GM06990 (cell line): Measurements from ENCODE around the gene C21orf91.
"Not testable (repeated sequence)": the region's sequence is repeated elsewhere in the genome, so short reads cannot be mapped to it uniquely, and the experiment has no call there.

Experiments
- DNase-seq: peaks from one replicate; pipeline ENCODE4 v3.0.0-alpha.2; 2011; ENCODE audit not compliant: insufficient read length; ENCODE audit errors: extremely low read depth
- H3K27me3 ChIP-seq: replicated peaks from 2 replicates; pipeline ENCODE4 v1.6.0; 2011; ENCODE audit warnings: low read length; ENCODE audit not compliant: control insufficient read depth, insufficient read depth
- H3K36me3 ChIP-seq: 2 replicates; pipeline ENCODE4 v1.5.1; 2011; ENCODE audit warnings: low read length; ENCODE audit not compliant: control insufficient read depth, insufficient read depth
- H3K4me3 ChIP-seq: replicated peaks from 2 replicates; pipeline ENCODE4 v1.5.1; 2011; ENCODE audit warnings: low read depth, mild to moderate bottlenecking, control low read depth, low read length
- CTCF ChIP-seq: IDR thresholded peaks from 2 replicates; pipeline ENCODE4 v1.5.1; 2011; ENCODE audit warnings: low read length, control low read depth, mild to moderate bottlenecking, inconsistent platforms; ENCODE audit not compliant: insufficient read depth, poor library complexity, severe bottlenecking

Gene C21orf91

DNA sequence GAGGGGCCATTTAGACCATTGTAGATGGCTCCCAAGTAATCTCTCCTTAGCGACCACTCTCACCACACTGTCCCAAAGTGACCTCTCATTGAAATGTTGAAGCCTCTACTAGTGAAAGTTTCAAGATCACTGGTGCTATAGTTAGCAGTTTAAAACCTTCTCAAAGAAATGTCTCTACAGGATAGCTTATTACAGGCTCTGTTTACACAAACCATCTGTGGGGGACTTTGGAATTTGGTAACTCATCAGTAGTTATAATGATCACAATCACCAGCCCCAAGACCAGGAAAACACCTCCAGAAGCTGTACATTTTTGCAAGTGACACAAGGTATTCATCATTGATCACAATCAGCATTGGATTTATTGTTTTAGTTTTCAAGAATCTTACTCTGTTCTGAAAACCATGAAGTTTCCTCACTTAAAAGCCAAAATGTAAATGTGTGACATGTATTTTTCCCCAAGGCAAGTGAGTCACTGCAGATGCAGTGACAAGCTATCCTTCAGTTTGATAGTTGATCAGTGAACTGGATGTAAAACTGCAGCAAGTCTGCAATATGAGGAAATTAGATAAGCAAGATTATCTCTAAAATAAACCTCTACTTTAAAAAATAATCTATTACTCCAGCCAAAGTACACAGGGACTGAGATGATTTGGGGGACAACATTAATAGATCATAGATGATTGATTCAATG is 41.9 kb downstream of the C21orf91 start:
- no peaks in the 10 kb centered on the region for H3K36me3 ChIP-seq
- no peaks in the 10 kb centered on the region for H3K27me3 ChIP-seq
- no peak overlapping the region for H3K4me3 ChIP-seq
- no peak for TF ChIP-seq CTCF
- DNase-seq, result no peak

DNA sequence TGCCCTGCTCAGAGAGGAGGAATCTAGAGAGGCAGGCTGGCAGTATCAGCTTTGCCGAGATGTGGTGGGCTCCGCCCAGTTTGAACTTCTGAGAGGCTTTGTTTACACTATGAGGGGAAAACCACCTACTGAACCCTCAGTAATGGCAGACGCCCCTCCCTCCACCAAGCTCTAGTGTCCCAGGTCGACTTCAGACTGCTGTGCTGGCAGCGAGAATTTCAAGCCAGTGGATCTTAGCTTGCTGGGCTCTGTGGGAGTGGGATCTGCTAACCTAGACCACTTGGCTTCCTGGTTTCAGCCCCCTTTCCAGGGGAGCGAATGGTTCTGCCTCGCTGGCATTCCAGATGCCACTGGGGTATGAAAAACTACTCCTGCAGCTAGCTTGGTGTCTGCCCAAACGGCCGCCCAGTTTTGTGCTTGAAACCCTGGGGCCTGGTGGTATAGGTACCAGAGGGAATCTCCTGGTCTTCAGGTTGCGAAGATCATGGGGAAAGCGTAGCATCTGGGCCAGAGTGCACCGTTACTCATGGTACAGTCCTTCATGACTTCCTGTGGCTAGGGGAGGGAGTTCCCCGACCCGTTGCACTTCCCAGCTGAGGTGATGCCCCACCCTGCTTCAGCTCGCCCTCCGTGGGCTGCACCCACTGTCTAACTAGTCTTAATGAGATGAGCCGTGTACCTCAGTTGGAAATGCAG is 43.6 kb downstream of the C21orf91 start:
- DNase-seq, result peak; percentile 76
- TF ChIP-seq CTCF, result no peak
- Histone ChIP-seq H3K4me3 (peak overlapping the region; percentile 38), H3K36me3 (no peaks in the 10 kb centered on the region), H3K27me3 (no peaks in the 10 kb centered on the region)

GRCh38 chr21:17775021-17775420 is 44.1 kb downstream of the C21orf91 start:
- not testable (repeated sequence) for H3K36me3 ChIP-seq, H3K4me3 ChIP-seq, DNase-seq, H3K27me3 ChIP-seq

GRCh38 chr21:17769447-17769845 is 49.7 kb downstream of the C21orf91 start:
- DNase-seq, result no peak
- no peak for TF ChIP-seq CTCF
- no peaks in the 10 kb centered on the region for H3K27me3 ChIP-seq
- no peak overlapping the region for H3K4me3 ChIP-seq
- no peaks in the 10 kb centered on the region for H3K36me3 ChIP-seq

GRCh38 chr21:17768840-17769446 is 50.2 kb downstream of the C21orf91 start:
- Histone ChIP-seq H3K36me3 (no peaks in the 10 kb centered on the region), H3K27me3 (no peaks in the 10 kb centered on the region), H3K4me3 (no peak overlapping the region)
- DNase-seq, result no peak
- TF ChIP-seq CTCF, result no peak

DNA sequence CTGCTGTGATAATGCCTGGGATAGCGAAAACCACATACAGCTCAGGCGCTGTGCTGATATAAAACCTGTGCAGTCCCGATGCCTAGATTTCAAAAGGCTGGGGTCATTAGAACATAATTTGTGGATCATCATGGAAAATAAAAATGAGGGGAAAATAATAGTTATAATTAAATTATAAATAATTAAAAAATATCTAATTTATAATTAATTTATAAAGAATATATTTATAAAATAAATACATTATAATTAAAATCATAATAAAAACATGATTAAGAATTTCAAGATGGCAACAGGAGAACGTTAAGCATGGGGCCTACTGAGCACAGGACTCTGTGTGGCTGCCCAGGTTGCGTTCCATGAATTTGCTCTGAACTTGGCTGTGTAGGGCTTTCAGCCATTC is 53.9 kb downstream of the C21orf91 start:
- DNase-seq, result no peak
- no peak for TF ChIP-seq CTCF
- H3K36me3 ChIP-seq, result no peaks in the 10 kb centered on the region
- H3K4me3 ChIP-seq, result no peak overlapping the region
- H3K27me3 ChIP-seq, result no peaks in the 10 kb centered on the region
